Prostate gland (tissue), 2 donors: Measurements from ENCODE around the gene ARG1.

Experiments
- POLR2A ChIP-seq: fragments of 450-650 bp; IDR thresholded peaks from one replicate; pipeline ENCODE4 v1.6.1; 2016; ENCODE audit warnings: antibody characterized with exemption, mild to moderate bottlenecking
- POLR2AphosphoS5 ChIP-seq: sonication (generic); formaldehyde crosslinking; IDR thresholded peaks from one replicate; pipeline ENCODE4 v1.6.1; 2017; ENCODE audit warnings: antibody characterized with exemption
- TF ChIP-seq, protein P1 (sequence below), 4 experiments: fragments of 200-600 bp in 2 of 4; fragments of 450-650 bp in 2 of 4; sonication (generic) in 2 of 4; IDR thresholded peaks; 1 replicate in 3 of 4; 2 replicates in 1 of 4; pipeline ENCODE4 v1.5.1; 2016 to 2019; ENCODE audit warnings: antibody characterized with exemption in 4 of 4, mild to moderate bottlenecking in 2 of 4, moderate library complexity in 2 of 4

DNA sequence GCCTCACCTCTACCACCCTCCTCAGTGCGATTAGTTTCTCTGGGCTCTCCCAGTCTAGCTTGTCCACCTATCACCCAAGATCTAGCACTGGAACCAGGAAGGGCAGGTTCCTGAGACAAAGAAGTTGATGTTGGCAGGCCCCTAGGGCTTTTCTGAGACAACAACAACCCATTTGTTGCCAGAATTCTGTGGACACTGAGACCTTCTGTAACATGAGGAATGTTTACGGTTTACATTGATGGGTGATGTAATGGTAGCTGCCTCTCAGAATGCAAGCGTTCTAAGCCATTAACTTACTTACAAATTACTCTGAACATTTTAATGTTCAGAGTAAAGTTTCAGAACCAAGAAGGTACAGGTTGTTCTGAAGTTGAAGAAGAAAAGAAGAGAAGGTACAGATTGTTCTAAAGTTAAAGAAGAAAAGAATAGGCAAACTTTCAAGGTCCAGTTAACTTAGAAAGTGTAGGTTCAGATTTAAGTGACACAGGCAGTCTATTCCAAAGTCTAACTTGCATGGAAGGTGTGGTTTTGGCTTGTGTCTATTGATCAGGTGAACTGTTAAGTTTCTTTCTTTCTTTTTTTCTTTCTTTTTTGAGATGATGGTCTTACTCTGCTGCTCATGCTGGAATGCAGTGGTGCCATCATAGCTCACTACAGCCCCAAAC lies 58.7 kb downstream of the ARG1 start:
- TF ChIP-seq, protein P1, sequence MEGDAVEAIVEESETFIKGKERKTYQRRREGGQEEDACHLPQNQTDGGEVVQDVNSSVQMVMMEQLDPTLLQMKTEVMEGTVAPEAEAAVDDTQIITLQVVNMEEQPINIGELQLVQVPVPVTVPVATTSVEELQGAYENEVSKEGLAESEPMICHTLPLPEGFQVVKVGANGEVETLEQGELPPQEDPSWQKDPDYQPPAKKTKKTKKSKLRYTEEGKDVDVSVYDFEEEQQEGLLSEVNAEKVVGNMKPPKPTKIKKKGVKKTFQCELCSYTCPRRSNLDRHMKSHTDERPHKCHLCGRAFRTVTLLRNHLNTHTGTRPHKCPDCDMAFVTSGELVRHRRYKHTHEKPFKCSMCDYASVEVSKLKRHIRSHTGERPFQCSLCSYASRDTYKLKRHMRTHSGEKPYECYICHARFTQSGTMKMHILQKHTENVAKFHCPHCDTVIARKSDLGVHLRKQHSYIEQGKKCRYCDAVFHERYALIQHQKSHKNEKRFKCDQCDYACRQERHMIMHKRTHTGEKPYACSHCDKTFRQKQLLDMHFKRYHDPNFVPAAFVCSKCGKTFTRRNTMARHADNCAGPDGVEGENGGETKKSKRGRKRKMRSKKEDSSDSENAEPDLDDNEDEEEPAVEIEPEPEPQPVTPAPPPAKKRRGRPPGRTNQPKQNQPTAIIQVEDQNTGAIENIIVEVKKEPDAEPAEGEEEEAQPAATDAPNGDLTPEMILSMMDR (IDR thresholded peaks at IDR 0.05), result no peak
- TF ChIP-seq POLR2A (no peak), POLR2AphosphoS5 (no peak)
